ENCODE results near the gene UBE2N. TPM values are rescaled to one million over a fixed set of nuclear protein-coding genes. Genes with fewer than 3 reads are reported as not detected.
"Not testable (repeated sequence)": the region's sequence is repeated elsewhere in the genome, so short reads cannot be mapped to it uniquely, and the experiment has no call there.

UBE2N gene
- total RNA-seq, 1 experiment from 2014 or later: 145 TPM

DNA sequence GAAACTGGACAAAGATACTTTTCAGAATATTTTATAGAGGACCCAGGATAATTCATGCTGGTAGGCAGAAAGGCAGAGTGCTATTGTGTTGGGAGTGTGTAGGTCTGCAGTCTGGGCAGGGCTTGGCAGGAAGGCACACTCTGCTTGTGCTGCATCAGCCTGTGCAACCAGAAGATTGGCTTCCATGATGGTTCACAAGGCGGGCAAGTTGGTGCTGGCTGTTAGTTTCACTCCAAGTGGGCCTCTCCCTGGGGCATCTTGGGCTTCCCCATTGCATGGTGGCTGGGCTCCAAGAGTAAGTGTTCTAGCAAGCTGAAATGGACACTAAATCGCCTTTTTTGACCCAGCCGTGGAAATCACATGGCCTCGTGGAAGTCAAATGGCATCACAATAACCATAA is 1.8 kb upstream of the UBE2N start:
- no peak for DNase-seq (ENCODE audit: low read depth)

DNA sequence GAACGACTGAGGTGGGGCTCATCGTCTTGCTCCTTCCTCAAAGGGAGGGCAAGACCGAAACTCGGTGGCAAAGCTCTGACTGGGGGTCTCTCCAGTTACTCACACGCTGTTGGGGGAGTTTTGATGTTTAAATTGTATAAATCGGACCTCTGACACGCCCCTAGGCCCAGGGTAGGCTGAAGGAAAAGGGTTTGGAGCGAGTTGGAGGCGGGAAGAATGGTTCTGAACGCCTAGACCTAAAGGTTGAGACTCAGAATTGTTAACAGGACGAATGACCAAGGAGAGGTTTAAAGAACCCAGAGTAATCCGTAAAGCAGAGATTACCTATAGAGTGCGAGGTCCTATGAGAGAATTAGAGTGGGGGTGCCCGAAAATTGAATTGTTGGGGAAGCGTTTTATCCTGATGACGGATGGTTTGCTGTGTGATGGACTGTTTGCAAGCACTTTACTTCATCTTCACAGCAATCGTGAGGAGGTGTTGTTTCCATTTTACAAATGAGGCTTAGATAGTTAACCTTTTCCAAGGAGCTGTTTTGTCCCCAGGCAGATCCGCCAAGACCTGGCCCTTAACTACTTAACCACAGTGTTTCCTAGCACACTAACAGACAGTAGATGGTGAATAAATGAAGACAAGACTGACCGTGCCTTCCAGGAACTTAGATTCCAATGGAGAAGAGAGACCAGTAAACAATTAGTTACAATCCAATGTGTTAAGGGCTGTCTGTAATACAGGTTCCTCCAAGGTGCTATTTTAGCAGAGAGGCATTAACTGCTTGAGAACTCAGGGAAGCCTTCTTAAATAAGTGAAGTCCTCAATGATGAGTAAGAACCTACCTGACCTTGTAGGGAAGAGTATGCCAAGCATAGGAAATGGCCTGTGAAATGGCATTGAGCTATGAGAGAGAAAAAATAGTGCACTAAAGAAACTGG is 929 bp upstream of the UBE2N start:
- DNase-seq (ENCODE audit: low read depth): peak; percentile 45

DNA sequence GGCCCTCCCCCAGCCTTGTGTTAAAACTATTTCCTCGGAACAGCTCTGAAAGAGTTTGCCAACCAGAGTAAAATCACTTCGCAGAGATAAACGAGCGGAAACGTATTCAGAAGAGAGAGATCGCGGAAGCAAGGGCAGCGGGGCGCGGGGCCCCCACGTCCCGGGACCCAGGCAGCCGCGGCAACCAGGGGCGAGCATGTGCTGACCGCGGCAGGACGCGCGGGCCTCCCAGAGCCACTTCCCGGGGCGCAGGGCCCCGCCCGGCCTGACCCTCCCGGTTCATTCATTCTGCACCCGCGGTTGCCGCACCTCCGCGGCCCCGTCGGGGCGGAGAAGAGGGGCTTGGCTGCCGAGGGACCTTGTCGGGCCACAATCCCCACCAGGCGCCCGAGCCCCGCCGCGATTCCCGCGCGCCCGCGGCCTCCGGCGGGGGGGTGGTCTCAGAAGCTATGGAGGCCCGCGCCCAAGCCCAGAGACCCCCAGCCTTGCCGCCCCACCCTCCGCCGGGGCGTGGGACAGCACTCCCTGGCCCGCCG is 598 bp downstream of the UBE2N start:
- peak; percentile 32 for DNase-seq (ENCODE audit: low read depth)

DNA sequence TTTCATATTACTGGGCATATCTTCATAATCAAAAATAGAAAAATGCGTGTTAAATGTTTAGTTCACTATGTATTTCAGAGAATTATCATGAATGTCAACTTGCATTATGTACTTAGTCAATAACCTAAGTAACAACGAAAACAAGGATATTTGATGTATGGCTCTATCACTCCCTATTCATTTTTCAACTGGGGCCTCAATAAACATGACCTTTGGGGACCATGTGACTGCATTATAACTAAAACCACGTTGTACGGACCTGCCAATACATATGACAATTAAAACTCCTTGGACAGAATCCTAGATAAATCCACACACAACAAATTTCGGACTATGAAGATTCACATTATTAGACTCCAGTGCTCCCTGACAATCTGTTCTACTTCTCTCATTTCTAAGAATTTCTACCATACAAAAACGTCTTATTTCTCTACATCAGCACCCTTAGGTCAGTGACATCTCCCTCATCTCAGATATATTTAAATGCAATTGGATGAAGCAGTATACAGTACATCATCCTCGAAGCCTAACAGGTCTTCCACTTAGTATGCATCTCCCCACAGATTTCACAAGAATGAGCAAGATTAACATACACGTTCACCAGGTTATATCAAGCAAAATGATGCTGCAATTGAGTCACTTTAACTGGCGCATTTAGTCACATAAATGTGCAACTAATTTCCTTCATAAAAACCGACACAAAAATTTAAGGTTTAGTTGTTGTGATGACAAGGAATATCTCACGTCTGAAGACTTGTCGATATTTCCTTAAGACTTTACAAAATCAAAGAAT is 1.5 kb downstream of the UBE2N start:
- no peak for DNase-seq (ENCODE audit: low read depth)

DNA sequence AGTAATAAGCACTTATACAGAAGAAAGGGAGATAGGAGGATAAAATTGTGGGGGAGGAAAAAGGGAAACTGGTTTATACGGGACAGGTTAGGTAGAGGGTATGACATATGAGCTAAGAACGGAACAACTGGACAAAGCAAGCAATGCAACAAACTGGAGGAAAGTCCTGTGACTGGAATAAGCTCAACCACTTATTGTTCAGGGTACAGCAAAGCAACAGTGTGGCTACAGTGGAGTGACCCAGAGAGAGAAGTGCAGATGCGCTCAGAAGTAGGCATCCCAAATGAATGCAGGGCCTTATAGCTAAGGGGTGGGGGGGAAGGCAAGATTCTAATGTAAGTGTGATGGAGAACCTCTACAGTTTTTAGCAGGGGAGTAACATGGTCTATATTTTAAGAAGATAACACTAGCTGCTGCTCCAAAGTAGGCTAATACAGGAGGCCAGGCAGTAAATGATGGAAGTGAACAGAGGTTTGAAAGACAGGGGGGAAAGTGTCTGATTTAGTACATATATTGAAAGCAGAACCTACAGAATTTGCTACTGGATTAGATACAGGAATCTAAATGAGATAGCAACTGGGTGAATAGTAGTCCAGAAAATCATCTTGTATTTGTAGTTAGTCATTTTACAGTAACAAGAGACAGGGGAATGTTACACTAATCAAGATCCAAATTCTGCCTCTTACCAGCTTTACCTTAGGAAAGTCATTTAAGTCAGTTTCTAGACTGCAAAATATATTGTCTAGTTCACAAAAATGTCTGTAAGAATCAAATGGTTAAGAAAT is 3.3 kb downstream of the UBE2N start:
- no peak for DNase-seq (ENCODE audit: low read depth)

DNA sequence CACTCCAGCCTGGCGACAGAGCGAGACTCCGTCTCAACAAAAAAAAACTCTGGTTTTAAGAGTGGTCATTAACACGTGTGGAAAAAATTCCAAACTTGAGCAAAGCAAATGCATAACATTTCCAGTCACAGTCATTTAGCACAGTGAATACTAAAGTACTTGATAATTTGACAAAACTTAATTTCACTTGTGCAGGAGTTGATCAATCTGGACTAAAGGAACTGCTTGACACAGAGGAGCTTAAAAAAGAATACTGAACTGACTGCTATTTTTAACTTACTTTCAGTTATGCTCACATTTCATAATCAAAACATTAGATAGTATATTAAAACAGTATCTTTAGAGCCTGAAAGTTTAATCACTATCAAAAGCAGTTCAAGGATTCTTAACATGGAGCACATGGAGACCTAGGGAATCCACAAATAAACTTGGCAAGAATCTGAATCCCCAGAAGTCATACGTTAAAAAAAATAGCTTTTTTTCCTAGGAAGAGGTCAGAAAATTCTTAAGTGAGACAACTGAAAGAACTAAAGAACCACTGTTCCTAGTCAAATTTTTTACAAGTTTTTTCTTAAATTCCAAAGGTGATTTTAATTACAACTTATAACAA is 7.4 kb downstream of the UBE2N start:
- DNase-seq (ENCODE audit: low read depth): no peak

DNA sequence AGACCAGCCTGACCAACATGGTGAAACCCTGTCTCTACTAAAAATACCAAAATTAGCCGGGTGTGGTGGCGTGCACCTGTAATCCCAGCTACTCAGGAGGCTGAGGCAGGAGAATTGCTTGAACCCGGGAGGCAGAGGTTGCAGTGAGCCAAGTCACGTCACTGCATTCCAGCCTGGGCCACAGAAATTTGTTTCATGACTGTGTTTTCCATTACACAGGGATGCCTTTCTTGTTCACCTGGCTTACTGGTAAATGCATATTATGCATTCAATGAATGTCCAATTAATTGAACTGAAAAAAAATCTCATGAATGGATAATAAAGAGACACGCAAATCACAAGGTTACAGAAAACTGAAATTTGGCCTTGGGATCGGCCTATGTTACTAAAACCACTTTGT is 9.7 kb downstream of the UBE2N start:
- DNase-seq (ENCODE audit: low read depth): not testable (repeated sequence)

DNA sequence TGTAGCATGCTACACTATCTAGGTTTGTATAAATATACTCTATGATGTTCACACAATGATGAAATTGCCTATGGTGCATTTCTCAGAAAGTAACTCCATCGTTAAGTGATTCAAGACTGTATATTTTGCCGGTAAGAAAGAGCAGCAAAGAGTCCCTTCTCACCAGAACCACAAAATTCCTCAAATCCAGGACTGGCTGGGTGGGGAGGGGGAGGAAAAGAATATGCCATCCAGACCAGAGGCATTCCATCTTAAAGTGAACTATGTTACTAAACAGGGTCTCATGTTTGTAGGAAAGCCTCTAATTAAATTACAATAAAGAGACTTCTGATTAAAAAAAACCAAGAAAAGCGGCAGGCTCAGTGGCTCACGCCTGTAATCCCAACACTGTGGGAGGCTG is 11.5 kb downstream of the UBE2N start:
- no peak for DNase-seq (ENCODE audit: low read depth)

DNA sequence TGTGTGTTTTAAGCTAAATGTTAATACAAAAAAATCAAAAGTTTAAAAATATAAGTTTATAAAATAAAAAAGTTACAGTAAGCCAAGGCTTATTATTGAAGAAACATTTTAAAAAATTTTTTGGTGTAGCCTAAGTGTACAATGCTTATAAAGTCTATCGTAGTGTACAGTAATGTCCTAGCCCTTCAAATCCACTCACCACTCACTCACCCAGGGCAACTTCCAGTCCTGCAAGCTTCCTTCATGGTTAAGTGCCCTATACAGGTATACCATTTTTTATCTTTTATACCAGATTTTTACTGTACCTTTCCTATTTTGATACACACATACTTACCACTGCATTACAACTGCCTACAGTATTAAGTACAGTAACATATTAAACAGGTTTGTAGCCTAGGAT is 11.9 kb downstream of the UBE2N start:
- no peak for DNase-seq (ENCODE audit: low read depth)

DNA sequence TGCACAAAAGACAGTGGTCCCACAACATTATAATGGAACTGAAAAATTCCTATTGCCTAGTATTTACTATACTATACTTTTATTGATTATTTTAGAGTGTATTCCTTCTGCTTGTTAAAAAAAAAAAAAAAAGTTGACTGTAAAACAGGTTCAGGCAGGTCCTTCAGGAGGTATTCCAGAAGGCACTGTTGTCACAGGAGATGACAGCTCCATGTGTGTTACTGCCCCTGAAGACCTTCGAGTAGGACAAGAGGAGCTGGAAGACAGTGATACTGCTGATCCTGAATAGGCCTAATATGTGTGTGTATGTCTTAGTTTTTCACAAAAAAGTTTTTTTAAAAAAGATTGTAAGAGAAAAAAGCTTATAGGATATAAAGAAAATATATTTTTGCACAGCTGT is 12.3 kb downstream of the UBE2N start:
- DNase-seq (ENCODE audit: low read depth): no peak

DNA sequence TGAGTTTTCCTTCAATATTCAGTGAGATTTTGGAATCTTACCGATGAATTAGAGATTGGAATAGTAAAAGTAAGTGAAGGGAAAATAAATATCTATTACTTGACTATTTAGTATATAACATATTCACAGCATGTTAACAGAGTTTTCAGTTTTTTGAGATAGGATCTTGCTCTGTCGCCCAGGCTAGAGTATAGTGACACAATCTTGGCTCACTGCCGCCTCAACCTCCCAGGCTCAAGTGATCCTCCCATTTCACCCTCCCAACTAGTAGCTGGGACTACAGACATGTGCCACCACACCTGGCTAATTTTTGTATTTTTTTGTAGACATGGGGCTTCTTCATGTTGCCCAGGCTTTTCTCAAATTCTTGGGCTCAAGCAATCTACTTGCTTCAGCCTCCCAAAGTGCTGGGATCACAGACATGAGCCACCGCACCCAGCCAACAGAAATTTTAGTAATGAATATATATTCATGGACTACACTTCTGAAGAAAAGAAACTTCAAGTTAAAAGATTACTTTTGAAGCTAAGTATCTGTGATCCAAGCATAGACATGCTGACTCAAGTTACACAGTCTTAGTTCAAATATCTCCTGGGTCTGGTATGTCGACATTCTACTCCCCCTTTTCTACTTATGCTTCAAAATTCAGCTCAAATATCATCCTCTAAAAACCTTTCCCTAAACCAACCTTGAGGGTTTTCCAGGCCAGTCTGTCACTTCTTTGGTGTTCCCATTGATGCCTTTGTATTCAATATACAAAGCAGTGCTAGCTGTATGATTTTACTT is 13.8 kb downstream of the UBE2N start:
- no peak for DNase-seq (ENCODE audit: low read depth)

DNA sequence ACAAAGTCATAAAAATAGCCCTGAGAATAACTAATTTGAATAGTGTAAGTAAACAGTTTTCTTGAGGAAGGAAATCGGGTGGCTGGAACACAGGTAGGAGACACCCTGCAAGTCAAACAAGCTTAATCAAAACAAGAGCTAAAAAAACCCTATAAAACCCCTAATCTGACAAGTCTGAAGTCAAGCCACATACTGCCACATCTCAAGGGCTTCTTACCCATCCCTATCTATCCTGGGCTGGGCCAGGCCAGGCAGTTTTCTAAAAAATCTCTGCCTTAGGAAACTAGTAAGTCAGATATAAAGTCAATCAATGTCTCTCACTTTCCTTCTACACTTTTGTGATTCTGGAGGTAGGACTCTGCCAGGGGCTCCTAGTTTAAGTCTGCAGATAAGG is 15.3 kb downstream of the UBE2N start:
- no peak for DNase-seq (ENCODE audit: low read depth)

DNA sequence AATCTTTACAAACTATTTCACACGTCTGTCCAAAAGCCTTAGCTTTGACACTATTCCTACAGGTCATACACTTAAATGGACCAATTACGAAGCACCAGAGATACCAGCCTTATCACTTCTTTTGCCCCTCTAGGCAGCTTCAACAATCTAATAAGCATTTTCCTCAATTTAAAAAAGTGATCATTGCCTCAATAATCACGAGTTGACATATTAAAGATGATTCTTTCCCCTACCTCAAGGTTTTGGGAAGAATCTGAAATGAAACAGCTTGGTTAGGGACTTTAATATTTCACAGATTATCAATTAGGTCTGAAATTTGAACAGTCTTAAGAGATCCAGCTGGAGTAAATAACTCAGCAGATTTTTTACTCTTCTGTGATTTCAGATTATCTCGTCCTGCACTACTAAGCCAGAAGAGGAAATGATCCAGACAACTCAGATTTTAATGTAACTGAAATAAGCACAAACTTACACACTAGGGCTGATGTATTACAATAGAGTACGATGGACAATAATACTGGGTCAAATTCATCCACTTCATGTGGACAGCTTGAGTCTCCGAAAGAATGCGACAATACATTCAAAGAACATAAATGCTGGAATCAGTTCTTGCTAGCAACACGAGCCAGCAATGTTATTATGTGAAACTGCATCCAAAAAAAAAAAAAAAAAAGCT is 15.9 kb downstream of the UBE2N start:
- no peak for DNase-seq (ENCODE audit: low read depth)

DNA sequence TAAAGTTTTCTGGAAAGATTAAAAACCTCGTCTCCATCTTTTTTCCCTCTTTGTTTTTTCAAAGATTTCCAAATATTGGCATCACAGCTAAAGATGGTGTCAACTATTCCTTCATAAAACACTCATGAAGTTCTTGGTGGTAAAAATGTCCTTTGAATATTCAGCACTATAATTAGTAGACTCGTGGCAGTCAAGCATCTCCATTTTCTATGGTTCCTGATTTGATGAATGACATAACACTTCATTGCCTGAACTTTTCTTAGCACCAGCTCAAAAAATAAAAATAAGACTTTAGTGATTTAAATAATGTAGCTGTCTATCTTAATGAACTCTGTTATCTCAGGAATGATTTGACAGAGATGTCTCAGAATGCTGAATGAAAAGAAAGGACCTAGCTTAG is 19.7 kb downstream of the UBE2N start:
- DNase-seq (ENCODE audit: low read depth): no peak

DNA sequence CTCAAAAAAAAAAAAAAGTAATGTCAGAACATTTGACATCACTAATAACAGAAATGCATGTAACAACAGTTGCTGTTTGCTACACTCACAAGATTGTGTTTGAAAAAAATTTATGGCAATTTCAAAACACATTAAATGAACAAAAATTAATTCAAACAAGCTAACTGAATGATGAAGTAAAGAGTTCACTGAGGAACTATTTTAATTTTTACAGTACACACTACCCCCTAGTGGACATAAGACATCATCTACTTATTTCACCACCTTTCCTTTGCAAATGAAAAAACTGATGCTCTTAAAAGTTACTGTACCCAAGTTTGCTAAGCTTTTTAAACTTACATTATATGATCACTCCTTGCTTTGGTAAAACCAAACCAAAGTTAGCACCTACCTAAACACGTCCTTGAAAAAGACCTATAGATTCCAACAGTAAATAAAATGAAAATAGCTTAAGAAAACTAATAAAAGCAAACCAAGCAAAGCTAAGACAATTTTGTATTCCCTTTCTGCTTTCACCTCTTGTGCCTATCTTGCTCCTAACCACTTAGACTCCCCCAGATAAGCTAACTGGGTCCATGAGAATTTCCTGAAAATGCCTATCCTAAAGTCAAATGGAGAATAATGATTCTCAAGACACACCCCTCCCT is 22.2 kb downstream of the UBE2N start:
- peak; percentile 50 for DNase-seq (ENCODE audit: low read depth)

DNA sequence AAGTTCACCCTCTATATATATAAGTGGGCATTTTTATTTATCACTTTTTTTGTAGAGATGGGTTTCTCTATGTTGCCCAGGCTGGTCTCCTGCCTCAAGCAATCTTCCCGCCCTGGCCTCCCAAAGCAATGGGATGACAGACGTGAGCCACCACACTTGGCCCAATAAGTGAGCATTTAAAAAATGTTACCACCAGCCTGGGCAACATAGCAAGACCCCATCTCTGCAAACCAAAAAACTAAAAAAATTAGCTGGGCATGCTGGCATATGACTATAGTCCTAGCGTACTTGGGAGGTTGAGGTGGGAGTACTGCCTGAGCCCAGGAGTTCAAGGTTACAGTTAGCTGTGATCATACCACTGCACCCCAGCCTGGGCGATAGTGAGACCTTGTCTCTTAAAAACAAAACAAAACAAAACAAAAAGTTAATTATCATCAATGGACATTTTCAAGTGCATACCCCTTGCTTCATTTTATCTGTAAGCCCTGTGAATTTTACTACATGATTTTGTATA is 23.7 kb downstream of the UBE2N start:
- DNase-seq (ENCODE audit: low read depth): no peak

DNA sequence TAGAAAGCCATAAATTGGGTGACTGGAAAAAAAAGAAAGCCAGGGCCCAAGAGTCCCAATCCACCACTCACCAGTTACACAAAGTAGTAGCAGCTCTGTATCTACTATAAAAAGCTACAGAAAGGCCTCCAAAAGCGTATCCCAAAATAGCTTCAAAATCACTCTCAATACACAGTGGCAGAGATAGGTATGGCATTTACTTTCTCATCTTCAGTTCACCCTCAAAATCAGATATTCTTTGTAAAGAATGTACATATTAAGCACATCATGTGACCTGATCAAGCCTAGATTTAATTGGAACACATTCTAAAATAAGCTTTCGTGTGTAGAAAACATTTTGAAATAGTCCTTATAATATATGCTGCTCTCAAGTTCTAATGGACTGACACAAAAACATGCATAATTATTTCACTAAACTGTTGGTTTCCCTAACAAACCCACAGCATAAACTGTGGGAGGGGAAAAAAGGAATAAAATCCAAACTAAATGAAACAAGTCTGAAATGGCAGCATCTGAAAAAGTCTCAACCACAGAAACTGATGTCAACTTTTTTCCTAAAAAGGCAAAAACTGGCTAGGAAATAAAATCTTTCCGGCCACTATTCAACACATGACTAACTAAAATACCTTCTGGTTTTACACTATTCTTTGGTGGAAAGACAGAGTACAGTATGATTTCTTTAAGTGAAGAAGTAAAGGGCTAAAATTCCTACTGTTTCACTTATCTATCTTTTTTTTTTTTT is 25.9 kb downstream of the UBE2N start:
- DNase-seq (ENCODE audit: low read depth): peak; percentile 72

DNA sequence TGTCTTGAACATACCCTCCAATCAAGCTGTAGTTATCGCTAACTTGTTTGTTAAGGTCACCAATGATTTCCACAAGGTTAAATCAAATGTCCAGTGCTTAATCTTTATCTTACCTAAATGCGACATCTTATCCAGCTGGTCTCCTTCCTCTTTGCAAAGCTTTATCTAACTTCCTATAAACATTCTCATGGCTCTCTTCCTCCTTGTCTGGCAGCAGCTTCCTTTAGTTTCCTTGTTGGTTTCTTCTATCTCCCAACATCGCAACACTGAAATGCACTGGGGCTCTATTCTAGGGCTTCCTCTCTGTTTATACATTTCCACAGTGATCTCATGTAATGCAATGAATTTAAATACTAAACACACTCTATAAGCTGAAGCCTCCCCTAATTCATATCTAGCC is 28.7 kb downstream of the UBE2N start:
- DNase-seq (ENCODE audit: low read depth): no peak

DNA sequence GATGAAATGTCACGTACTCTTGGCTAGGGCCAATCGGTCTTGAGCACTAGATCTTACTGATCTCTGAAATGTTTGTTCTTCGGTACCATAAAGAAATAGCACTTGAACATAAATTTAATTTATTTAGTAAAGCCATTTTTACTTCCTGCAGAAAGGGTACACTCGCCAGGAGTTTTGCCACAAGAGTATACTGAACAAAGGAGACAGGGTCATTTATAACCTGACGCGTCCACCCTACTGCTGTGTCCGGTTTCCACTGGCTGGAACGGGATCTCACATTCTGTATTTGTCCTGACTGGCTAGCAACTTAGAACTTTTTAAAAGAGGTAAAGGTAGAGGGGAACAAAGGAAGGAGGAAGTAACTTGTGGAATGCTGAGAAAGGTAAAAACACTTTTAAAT is 29.4 kb downstream of the UBE2N start:
- DNase-seq (ENCODE audit: low read depth): not testable (repeated sequence)

Data from M059J (cell line).